PFSK-1 (cell line): ENCODE measurements around the gene HYI.

Experiments used
- FOXP2 ChIP-seq: optimal IDR thresholded peaks from 2 replicates; pipeline ENCODE3; 2011; ENCODE audit warnings: borderline replicate concordance, control low read depth, inconsistent platforms; ENCODE audit not compliant: insufficient read depth; ENCODE audit errors: extremely low read length, extremely low read depth
- POLR2AphosphoS5 ChIP-seq: IDR thresholded peaks from 2 replicates; pipeline ENCODE4 v1.6.1; 2012; ENCODE audit warnings: low read depth, mild to moderate bottlenecking, control low read depth, low read length, moderate library complexity
- SIN3A ChIP-seq: IDR thresholded peaks from 2 replicates; pipeline ENCODE4 v1.6.1; 2012; ENCODE audit warnings: mild to moderate bottlenecking, low read length, moderate library complexity, borderline replicate concordance; ENCODE audit not compliant: insufficient read depth
- TAF1 ChIP-seq: IDR thresholded peaks from 2 replicates; pipeline ENCODE4 v1.6.1; 2012; ENCODE audit warnings: low read length, control low read depth, borderline replicate concordance; ENCODE audit not compliant: insufficient read depth
- TF ChIP-seq, protein P1 (sequence below), 2 experiments: IDR thresholded peaks; 2 replicates each; pipeline versions ENCODE4 v1.6.1 to v1.8.0; 2011 to 2012; ENCODE audit warnings: low read depth in 2 of 2, low read length in 2 of 2, control low read depth in 1 of 2, inconsistent platforms in 1 of 2, mild to moderate bottlenecking in 1 of 2, moderate library complexity in 1 of 2; ENCODE audit not compliant: insufficient read depth in 1 of 2

Gene HYI

GRCh38 chr1:43455213-43455889 is 1.6 kb upstream of the HYI start:
- TF ChIP-seq TAF1 (no peak), SIN3A (no peak), POLR2AphosphoS5 (no peak), FOXP2 (no peak)
- TF ChIP-seq, protein P1, sequence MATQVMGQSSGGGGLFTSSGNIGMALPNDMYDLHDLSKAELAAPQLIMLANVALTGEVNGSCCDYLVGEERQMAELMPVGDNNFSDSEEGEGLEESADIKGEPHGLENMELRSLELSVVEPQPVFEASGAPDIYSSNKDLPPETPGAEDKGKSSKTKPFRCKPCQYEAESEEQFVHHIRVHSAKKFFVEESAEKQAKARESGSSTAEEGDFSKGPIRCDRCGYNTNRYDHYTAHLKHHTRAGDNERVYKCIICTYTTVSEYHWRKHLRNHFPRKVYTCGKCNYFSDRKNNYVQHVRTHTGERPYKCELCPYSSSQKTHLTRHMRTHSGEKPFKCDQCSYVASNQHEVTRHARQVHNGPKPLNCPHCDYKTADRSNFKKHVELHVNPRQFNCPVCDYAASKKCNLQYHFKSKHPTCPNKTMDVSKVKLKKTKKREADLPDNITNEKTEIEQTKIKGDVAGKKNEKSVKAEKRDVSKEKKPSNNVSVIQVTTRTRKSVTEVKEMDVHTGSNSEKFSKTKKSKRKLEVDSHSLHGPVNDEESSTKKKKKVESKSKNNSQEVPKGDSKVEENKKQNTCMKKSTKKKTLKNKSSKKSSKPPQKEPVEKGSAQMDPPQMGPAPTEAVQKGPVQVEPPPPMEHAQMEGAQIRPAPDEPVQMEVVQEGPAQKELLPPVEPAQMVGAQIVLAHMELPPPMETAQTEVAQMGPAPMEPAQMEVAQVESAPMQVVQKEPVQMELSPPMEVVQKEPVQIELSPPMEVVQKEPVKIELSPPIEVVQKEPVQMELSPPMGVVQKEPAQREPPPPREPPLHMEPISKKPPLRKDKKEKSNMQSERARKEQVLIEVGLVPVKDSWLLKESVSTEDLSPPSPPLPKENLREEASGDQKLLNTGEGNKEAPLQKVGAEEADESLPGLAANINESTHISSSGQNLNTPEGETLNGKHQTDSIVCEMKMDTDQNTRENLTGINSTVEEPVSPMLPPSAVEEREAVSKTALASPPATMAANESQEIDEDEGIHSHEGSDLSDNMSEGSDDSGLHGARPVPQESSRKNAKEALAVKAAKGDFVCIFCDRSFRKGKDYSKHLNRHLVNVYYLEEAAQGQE (IDR thresholded peaks at IDR 0.05; ENCODE audit: insufficient read depth in 1 of 2, low read depth in 2 of 2, low read length in 2 of 2), result no peak

GRCh38 chr1:43454270-43455011 is 710 bp upstream of the HYI start:
- TF ChIP-seq TAF1 (no peak), FOXP2 (no peak), POLR2AphosphoS5 (no peak), SIN3A (no peak)
- TF ChIP-seq, protein P1 (IDR thresholded peaks at IDR 0.05; ENCODE audit: insufficient read depth in 1 of 2, low read depth in 2 of 2, low read length in 2 of 2), result no peak

GRCh38 chr1:43452789-43453441 is 816 bp downstream of the HYI start:
- TF ChIP-seq SIN3A (no peak), FOXP2 (no peak), POLR2AphosphoS5 (no peak; the same call in 1 of the 2 replicates), TAF1 (no peak)
- TF ChIP-seq, protein P1 (IDR thresholded peaks at IDR 0.05; ENCODE audit: insufficient read depth in 1 of 2, low read depth in 2 of 2, low read length in 2 of 2), result no peak

DNA sequence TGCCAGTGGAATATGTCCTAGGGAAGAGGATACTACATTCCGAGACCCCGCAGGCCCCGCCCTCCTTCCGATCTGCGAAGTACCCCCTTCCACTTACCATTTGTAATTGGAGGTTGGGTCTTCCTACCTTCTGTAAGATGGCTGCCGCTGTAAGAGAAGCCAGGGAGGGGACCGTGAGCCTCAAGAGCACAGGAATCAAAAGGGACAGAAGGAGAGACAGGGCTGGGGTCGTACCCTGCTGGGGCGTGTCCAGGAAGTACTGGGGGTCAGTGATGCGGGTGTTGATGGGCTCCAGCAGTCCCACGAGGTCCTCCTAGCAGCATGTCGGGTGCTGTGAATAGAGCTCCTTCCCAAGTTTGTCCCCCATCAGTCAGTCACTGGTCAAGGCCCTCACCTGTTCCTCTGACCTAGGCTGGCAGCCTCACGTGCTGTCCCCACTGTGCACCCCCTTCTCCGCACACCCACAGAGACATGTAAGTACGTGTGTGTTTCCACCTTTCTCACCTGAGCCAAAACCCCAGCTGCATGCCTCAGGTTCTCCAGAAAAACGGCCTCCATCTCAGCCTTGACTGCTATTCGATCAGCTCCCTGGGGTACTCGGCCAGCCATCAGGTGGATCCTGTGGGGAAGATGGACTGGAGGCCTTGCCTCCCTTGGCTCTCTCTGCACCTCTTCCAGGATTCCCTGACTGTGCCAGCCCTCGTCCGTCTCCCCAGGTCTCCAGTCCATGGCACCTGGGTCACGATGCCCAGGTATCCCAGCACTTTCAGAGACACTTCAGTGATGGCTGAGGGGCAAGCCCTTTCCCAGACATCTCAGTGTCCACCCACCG is 1.8 kb downstream of the HYI start:
- TF ChIP-seq FOXP2 (no peak), TAF1 (no peak), POLR2AphosphoS5 (no peak), SIN3A (no peak)
- TF ChIP-seq, protein P1 (IDR thresholded peaks at IDR 0.05; ENCODE audit: insufficient read depth in 1 of 2, low read depth in 2 of 2, low read length in 2 of 2), result no peak
